Pulmonary artery endothelial cell (primary cell): Measurements from ENCODE around the gene YPEL1. TPM values are rescaled to one million over a fixed set of nuclear protein-coding genes. Genes with fewer than 3 reads are reported as not detected.

Experiments used
- DNase-seq: peaks from one replicate; pipeline ENCODE4 v3.0.0-alpha.2; 2011; ENCODE audit warnings: low read depth, low spot score
- total RNA-seq: library from RNA; depleted of rRNA; stranded (reverse); fragments of >200 nt; gene quantifications from 2 replicates; pipeline ENCODE4 v1.2.3, GENCODE V29; 2014

YPEL1 gene
- total RNA-seq, 1 donor from 2014 or later, result 4.5 TPM

GRCh38 chr22:21657360-21658032 is 78.1 kb downstream of the YPEL1 start:
- no peak for DNase-seq

- no peak for DNase-seq
Observed at GRCh38 chr22:21657020-21657359, 78.6 kb downstream of the YPEL1 start.

GRCh38 chr22:21652547-21653545 is 82.7 kb downstream of the YPEL1 start:
- no peak for DNase-seq

- no peak for DNase-seq
Observed at GRCh38 chr22:21652010-21652546, 83.5 kb downstream of the YPEL1 start.

- no peak for DNase-seq
Observed at GRCh38 chr22:21651521-21652009, 84.0 kb downstream of the YPEL1 start.

- no peak for DNase-seq
Observed at GRCh38 chr22:21650823-21651520, 84.6 kb downstream of the YPEL1 start.

- DNase-seq, result no peak
Observed at GRCh38 chr22:21650280-21650679, 85.3 kb downstream of the YPEL1 start.

Other genes starting within 250 kb of the YPEL1 start
- gene RIMBP3C, start 184.3 kb downstream of the YPEL1 start, total RNA-seq, result 0.04 TPM in 1 of 2 replicates, not detected in the other
- gene UBE2L3, start 168.1 kb downstream of the YPEL1 start, total RNA-seq, result 28.7 and 41.2 TPM in 2 replicates
- gene YDJC, start 105.8 kb downstream of the YPEL1 start, total RNA-seq, result 21.5 and 23.5 TPM in 2 replicates
- gene CCDC116, start 103.0 kb downstream of the YPEL1 start, total RNA-seq, result 0.07 and 0.35 TPM in 2 replicates
- 54.4 and 113 TPM in 2 replicates for gene SDF2L1, start 93.5 kb downstream of the YPEL1 start, total RNA-seq
- 19.3 and 22.6 TPM in 2 replicates for gene PPIL2, start 69.8 kb downstream of the YPEL1 start, total RNA-seq
- gene MAPK1, start 131.9 kb upstream of the YPEL1 start, total RNA-seq, result 74.7 and 113 TPM in 2 replicates
- gene PPM1F, start 217.1 kb upstream of the YPEL1 start, total RNA-seq, result 156 and 200 TPM in 2 replicates
- gene TOP3B, start 247.0 kb upstream of the YPEL1 start, total RNA-seq, result 22.4 and 31.9 TPM in 2 replicates